ENCODE data around the gene RBM12. TPM values are rescaled to one million over a fixed set of nuclear protein-coding genes. Genes with fewer than 3 reads are reported as not detected.

Gene RBM12
- total and polyA plus RNA-seq, 2 of the 4 experiments (the other 2 are of a cell fraction): 44.7 to 65.8 TPM

GRCh38 chr20:35640724-35641123 is 24.0 kb downstream of the RBM12 start:
- peaks cover 88% of the 10 kb centered on the region for H4K20me1 ChIP-seq (ENCODE audit: insufficient read depth, low read length)

More at GRCh38 chr20:35640724-35641123, 24.0 kb downstream of the RBM12 start:
- no peak overlapping the region for H3K18ac ChIP-seq (ENCODE audit: low read depth, low read length)
- 79% methylated on average over 2 of the region's 3 CpGs; no CpG with 5 or more reads in 1 of the 2 experiments for WGBS, 2 experiments (ENCODE audit: extremely low coverage in 2 of 2, insufficient read length in 1 of 2)
- no peak overlapping the region for H2BK15ac ChIP-seq (ENCODE audit: low read depth, low read length)
- H3K4ac ChIP-seq (ENCODE audit: low read depth, low read length): no peak overlapping the region
- H4K5ac ChIP-seq (ENCODE audit: low read depth, low read length): no peak overlapping the region
- no peak overlapping the region for H3K4me3 ChIP-seq (ENCODE audit: insufficient read depth, low read depth, low read length)
- H2BK5ac ChIP-seq (ENCODE audit: low read depth, low read length, poor library complexity, severe bottlenecking): no peak overlapping the region
- TF ChIP-seq CEBPB (IDR thresholded peaks at IDR 0.05; ENCODE audit: low read depth, low read length): no peak
- TF ChIP-seq NFE2L2 (IDR thresholded peaks at IDR 0.05; ENCODE audit: low read depth, low read length): no peak
- no peak for TF ChIP-seq MAZ (IDR thresholded peaks at IDR 0.05; ENCODE audit: borderline replicate concordance, low read depth, low read length)
- TF ChIP-seq POLR2A (IDR thresholded peaks at IDR 0.05; ENCODE audit: low read depth, low read length): no peak
- TF ChIP-seq, protein P1, sequence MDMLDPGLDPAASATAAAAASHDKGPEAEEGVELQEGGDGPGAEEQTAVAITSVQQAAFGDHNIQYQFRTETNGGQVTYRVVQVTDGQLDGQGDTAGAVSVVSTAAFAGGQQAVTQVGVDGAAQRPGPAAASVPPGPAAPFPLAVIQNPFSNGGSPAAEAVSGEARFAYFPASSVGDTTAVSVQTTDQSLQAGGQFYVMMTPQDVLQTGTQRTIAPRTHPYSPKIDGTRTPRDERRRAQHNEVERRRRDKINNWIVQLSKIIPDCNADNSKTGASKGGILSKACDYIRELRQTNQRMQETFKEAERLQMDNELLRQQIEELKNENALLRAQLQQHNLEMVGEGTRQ (IDR thresholded peaks at IDR 0.05; ENCODE audit: low read depth, low read length): no peak
- TF ChIP-seq RFX5 (IDR thresholded peaks at IDR 0.05; ENCODE audit: low read depth, low read length): no peak
- TF ChIP-seq, protein P2, sequence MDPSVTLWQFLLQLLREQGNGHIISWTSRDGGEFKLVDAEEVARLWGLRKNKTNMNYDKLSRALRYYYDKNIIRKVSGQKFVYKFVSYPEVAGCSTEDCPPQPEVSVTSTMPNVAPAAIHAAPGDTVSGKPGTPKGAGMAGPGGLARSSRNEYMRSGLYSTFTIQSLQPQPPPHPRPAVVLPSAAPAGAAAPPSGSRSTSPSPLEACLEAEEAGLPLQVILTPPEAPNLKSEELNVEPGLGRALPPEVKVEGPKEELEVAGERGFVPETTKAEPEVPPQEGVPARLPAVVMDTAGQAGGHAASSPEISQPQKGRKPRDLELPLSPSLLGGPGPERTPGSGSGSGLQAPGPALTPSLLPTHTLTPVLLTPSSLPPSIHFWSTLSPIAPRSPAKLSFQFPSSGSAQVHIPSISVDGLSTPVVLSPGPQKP (IDR thresholded peaks at IDR 0.05; ENCODE audit: borderline replicate concordance, low read depth, low read length): no peak
- no peak for TF ChIP-seq BHLHE40 (IDR thresholded peaks at IDR 0.05; ENCODE audit: low read depth, low read length)
- no peak for TF ChIP-seq CTCF (conservative IDR thresholded peaks at IDR 0.05; ENCODE audit: low read depth, low read length)
- TF ChIP-seq MAFK (IDR thresholded peaks at IDR 0.05; ENCODE audit: low read depth, low read length): no peak
- no peak for TF ChIP-seq FOS (IDR thresholded peaks at IDR 0.05; ENCODE audit: low read depth, low read length)
- in situ Hi-C loops (cut with MboI; ENCODE audit: low sequenced_read_pairs) (no loop called here), intact Hi-C loops (cut with micrococcal nuclease) (no loop called here), dilution Hi-C loops (cut with HindIII; ENCODE audit: low sequenced_read_pairs, unreplicated experiment) (no loop called here)
- H2AK5ac ChIP-seq (ENCODE audit: low read depth, low read length): no peak overlapping the region
- H3K27ac ChIP-seq (ENCODE audit: insufficient read depth, low read length): no peak overlapping the region
- H3K9me3 ChIP-seq (ENCODE audit: control insufficient read depth, insufficient read depth, low read length): no peaks in the 10 kb centered on the region
- H2AFZ ChIP-seq (replicated peaks; ENCODE audit: low read length, poor library complexity): no peak overlapping the region
- H3K27me3 ChIP-seq (ENCODE audit: control insufficient read depth, insufficient read depth, low read length): no peaks in the 10 kb centered on the region
- no peak overlapping the region for H3K14ac ChIP-seq (replicated peaks; ENCODE audit: low read depth, low read length)
- H3K23ac ChIP-seq (ENCODE audit: low read depth, low read length): peak overlapping the region; percentile 65; the same call in 1 of the 2 replicates
- no peak overlapping the region for H4K8ac ChIP-seq (ENCODE audit: low read depth in 2 of 2, low read length in 2 of 2)
- H2BK20ac ChIP-seq (ENCODE audit: low read depth, low read length): no peak overlapping the region
- BruUV-seq (replicated peaks): no TSS peak
- H3K79me1 ChIP-seq (ENCODE audit: low read depth in 1 of 2, low read length in 2 of 2): peaks cover 53 to 96% of the 10 kb centered on the region in 2 experiments
- ATAC-seq (ENCODE audit: low read depth) (no peak), DNase-seq (no peak)
- H3K9ac ChIP-seq (ENCODE audit: low read depth, low read length): no peak overlapping the region
- H4K91ac ChIP-seq (ENCODE audit: insufficient read depth, low read depth, low read length): no peak overlapping the region
- CTCF ChIA-PET: no interaction called here
- no peak overlapping the region for H2AK9ac ChIP-seq (replicated peaks; ENCODE audit: low read depth, low read length, poor library complexity)
- POLR2A ChIA-PET (ENCODE audit: unreplicated experiment): no interaction called here
- peaks cover 8% of the 10 kb centered on the region for H3K4me1 ChIP-seq (ENCODE audit: control insufficient read depth, insufficient read depth, low read length)
- H3K36me3 ChIP-seq (ENCODE audit: control insufficient read depth, insufficient read depth, low read length): no peaks in the 10 kb centered on the region
- peaks cover 31% of the 10 kb centered on the region for H3K9me1 ChIP-seq (ENCODE audit: insufficient read depth, low read length)
- H3K56ac ChIP-seq (ENCODE audit: extremely low read depth, insufficient read depth, low read length): no peak overlapping the region
- no peak overlapping the region for H2BK120ac ChIP-seq (ENCODE audit: low read depth, low read length)
- no peak overlapping the region for H3K4me2 ChIP-seq (ENCODE audit: low read depth, low read length)

All from IMR-90 (cell line).